Body of pancreas (tissue), 4 donors: ENCODE results near the gene FAM47E.

Experiments used
- CTCF ChIP-seq, 7 experiments: fragments of 450-650 bp in 4 of 7; fragments of 200-600 bp in 3 of 7; sonication (generic) in 3 of 7; IDR thresholded peaks; one replicate each; pipeline ENCODE4 v1.5.1; 2016 to 2019; ENCODE audit warnings: antibody characterized with exemption in 7 of 7
- POLR2A ChIP-seq, 3 donors: fragments of 450-650 bp; IDR thresholded peaks; one replicate each; pipeline ENCODE4 v1.6.1; 2016; ENCODE audit warnings: antibody characterized with exemption in 3 of 3, mild to moderate bottlenecking in 2 of 3

- TF ChIP-seq CTCF (IDR thresholded peaks at IDR 0.05) (no peak), POLR2A (IDR thresholded peaks at IDR 0.05) (no peak)
These were observed 11.3 kb upstream of the FAM47E start for GRCh38 chr4:76240236-76240635.
